ENCODE measurements around the gene IQCK.

The IQCK gene

GRCh38 chr16:19835968-19836421 is 117.9 kb downstream of the IQCK start:
- DNase-seq (ENCODE audit: low read depth in 2 of 2), result no peak

GRCh38 chr16:19837331-19837980 is 119.4 kb downstream of the IQCK start:
- DNase-seq (ENCODE audit: low read depth in 2 of 2), result no peak

- no peak for DNase-seq (ENCODE audit: low read depth in 2 of 2)
These were observed 120.1 kb downstream of the IQCK start for GRCh38 chr16:19837984-19838707.

- DNase-seq (ENCODE audit: low read depth in 2 of 2), result no peak
These were observed 122.5 kb downstream of the IQCK start for GRCh38 chr16:19840524-19841110.

- DNase-seq (ENCODE audit: low read depth in 2 of 2), result no peak
These were observed 123.1 kb downstream of the IQCK start for GRCh38 chr16:19841184-19841583.

GRCh38 chr16:19842426-19843157 is 124.5 kb downstream of the IQCK start:
- DNase-seq (ENCODE audit: low read depth in 2 of 2), result no peak

GRCh38 chr16:19843371-19843770 is 125.3 kb downstream of the IQCK start:
- DNase-seq (ENCODE audit: low read depth in 2 of 2), result no peak

GRCh38 chr16:19844945-19845641 is 127.0 kb downstream of the IQCK start:
- DNase-seq (ENCODE audit: low read depth in 2 of 2), result no peak

- no peak for DNase-seq (ENCODE audit: low read depth in 2 of 2)
These were observed 128.4 kb downstream of the IQCK start for GRCh38 chr16:19846436-19846835.

- DNase-seq (ENCODE audit: low read depth in 2 of 2), result no peak
These were observed 130.7 kb downstream of the IQCK start for GRCh38 chr16:19848756-19849155.

- DNase-seq (ENCODE audit: low read depth in 2 of 2), result no peak
These were observed 132.2 kb downstream of the IQCK start for GRCh38 chr16:19850131-19850817.

GRCh38 chr16:19851476-19851875 is 133.4 kb downstream of the IQCK start:
- DNase-seq (ENCODE audit: low read depth in 2 of 2), result no peak

- no peak for DNase-seq (ENCODE audit: low read depth in 2 of 2)
These were observed 135.2 kb downstream of the IQCK start for GRCh38 chr16:19853132-19853741.

GRCh38 chr16:19853742-19854542 is 135.9 kb downstream of the IQCK start:
- DNase-seq (ENCODE audit: low read depth in 2 of 2), result no peak

- DNase-seq (ENCODE audit: low read depth in 2 of 2), result no peak
These were observed 136.4 kb downstream of the IQCK start for GRCh38 chr16:19854543-19854876.

GRCh38 chr16:19856120-19856519 is 138.0 kb downstream of the IQCK start:
- no peak for DNase-seq (ENCODE audit: low read depth in 2 of 2)

GRCh38 chr16:19857593-19858339 is 139.7 kb downstream of the IQCK start:
- DNase-seq (ENCODE audit: low read depth in 2 of 2), result no peak

- DNase-seq (ENCODE audit: low read depth in 2 of 2), result no peak
These were observed 140.4 kb downstream of the IQCK start for GRCh38 chr16:19858340-19859018.

GRCh38 chr16:19859166-19859565 is 141.1 kb downstream of the IQCK start:
- no peak for DNase-seq (ENCODE audit: low read depth in 2 of 2)

Measured in stimulated activated CD4-positive, alpha-beta T cell treated with anti-CD3 and anti-CD28 coated beads, Interleukin-1b, Interleukin-23, amount 100 ng/mL, for 1 hour (primary cell).